Measurements from ENCODE around the gene RAI2. TPM values are rescaled to one million over a fixed set of nuclear protein-coding genes. Genes with fewer than 3 reads are reported as not detected.

The RAI2 gene
- total RNA-seq, 4 donors from 2014 or later, result 6.0 to 80.1 (median 27.5) TPM

GRCh38 chrX:17805120-17805519 lies 56.0 kb downstream of the RAI2 start:
- DNase-seq, result no peak
- no peak overlapping the region for H3K4me3 ChIP-seq
- intact Hi-C loops (cut with DNase I; ENCODE audit: low total_unique reads), result loop anchor here (5.0 kb wide), 1 partner anchor 137 kb away; no protein-coding TSS in a partner anchor
- TF ChIP-seq CTCF (IDR thresholded peaks at IDR 0.05) (no peak), POLR2A (IDR thresholded peaks at IDR 0.05) (no peak)
- H3K27me3 ChIP-seq, result no peaks in the 10 kb centered on the region
- H3K9me3 ChIP-seq, result no peaks in the 10 kb centered on the region
- no peaks in the 10 kb centered on the region for H3K36me3 ChIP-seq
- H3K4me1 ChIP-seq, result no peaks in the 10 kb centered on the region
- no peak overlapping the region for H3K27ac ChIP-seq

GRCh38 chrX:17803449-17803848 lies 57.6 kb downstream of the RAI2 start:
- Histone ChIP-seq H3K27me3 (no peaks in the 10 kb centered on the region), H3K27ac (no peak overlapping the region), H3K4me1 (no peaks in the 10 kb centered on the region), H3K4me3 (no peak overlapping the region), H3K9me3 (no peaks in the 10 kb centered on the region), H3K36me3 (no peaks in the 10 kb centered on the region)
- intact Hi-C loops (cut with DNase I; ENCODE audit: low total_unique reads), result no loop called here
- DNase-seq, result no peak
- TF ChIP-seq POLR2A (IDR thresholded peaks at IDR 0.05) (no peak), CTCF (IDR thresholded peaks at IDR 0.05) (no peak)

- Histone ChIP-seq H3K4me3 (no peak overlapping the region), H3K27ac (no peak overlapping the region), H3K9me3 (no peaks in the 10 kb centered on the region), H3K36me3 (no peaks in the 10 kb centered on the region), H3K4me1 (no peaks in the 10 kb centered on the region), H3K27me3 (no peaks in the 10 kb centered on the region)
- no peak for TF ChIP-seq CTCF (IDR thresholded peaks at IDR 0.05)
- no peak for TF ChIP-seq POLR2A (IDR thresholded peaks at IDR 0.05)
- DNase-seq, result no peak
- intact Hi-C loops (cut with DNase I; ENCODE audit: low total_unique reads), result no loop called here
These were observed 58.3 kb downstream of the RAI2 start for GRCh38 chrX:17802756-17803155.

- Histone ChIP-seq H3K4me1 (no peaks in the 10 kb centered on the region), H3K27me3 (no peaks in the 10 kb centered on the region), H3K9me3 (no peaks in the 10 kb centered on the region), H3K27ac (no peak overlapping the region), H3K4me3 (no peak overlapping the region), H3K36me3 (no peaks in the 10 kb centered on the region)
- no peak for TF ChIP-seq CTCF (IDR thresholded peaks at IDR 0.05)
- TF ChIP-seq POLR2A (IDR thresholded peaks at IDR 0.05), result no peak
- no peak for DNase-seq
- intact Hi-C loops (cut with DNase I; ENCODE audit: low total_unique reads), result no loop called here
These were observed 59.7 kb downstream of the RAI2 start for GRCh38 chrX:17801431-17801830.

GRCh38 chrX:17798921-17799320 lies 62.2 kb downstream of the RAI2 start:
- intact Hi-C loops (cut with DNase I; ENCODE audit: low total_unique reads), result no loop called here
- Histone ChIP-seq H3K4me3 (no peak overlapping the region), H3K36me3 (no peaks in the 10 kb centered on the region), H3K27ac (no peak overlapping the region), H3K27me3 (no peaks in the 10 kb centered on the region), H3K4me1 (no peaks in the 10 kb centered on the region), H3K9me3 (no peaks in the 10 kb centered on the region)
- DNase-seq, result no peak
- TF ChIP-seq POLR2A (IDR thresholded peaks at IDR 0.05), result no peak
- TF ChIP-seq CTCF (IDR thresholded peaks at IDR 0.05), result no peak

All from uterus (tissue), 4 donors.